Osteoblast (primary cell): ENCODE results near the gene CXCL3. TPM values are rescaled to one million over a fixed set of nuclear protein-coding genes. Genes with fewer than 3 reads are reported as not detected.

Source experiments
- DNase-seq: peaks from one replicate; pipeline ENCODE4 v3.0.0; 2011; ENCODE audit warnings: low spot score, mixed read lengths; ENCODE audit not compliant: insufficient read length; ENCODE audit errors: missing footprints
- H2AFZ ChIP-seq: 2 replicates; pipeline ENCODE4 v1.6.0; 2011; ENCODE audit warnings: mild to moderate bottlenecking, low read length
- H3K27ac ChIP-seq: 2 replicates; pipeline ENCODE4 v1.5.1; 2011; ENCODE audit warnings: mild to moderate bottlenecking, low read depth, low read length, moderate library complexity
- H3K27me3 ChIP-seq: 2 replicates; pipeline ENCODE4 v1.6.0; 2012; ENCODE audit warnings: mild to moderate bottlenecking, control low read depth, inconsistent platforms, low read length, moderate library complexity; ENCODE audit not compliant: insufficient read depth
- H3K36me3 ChIP-seq: 2 replicates; pipeline ENCODE4 v1.5.1; 2011; ENCODE audit warnings: mild to moderate bottlenecking, low read length, control low read depth, moderate library complexity; ENCODE audit not compliant: insufficient read depth
- H3K4me1 ChIP-seq: 2 replicates; pipeline ENCODE4 v1.5.1; 2011; ENCODE audit warnings: mild to moderate bottlenecking, low read length, control low read depth, moderate library complexity; ENCODE audit not compliant: insufficient read depth
- H3K4me2 ChIP-seq: 2 replicates; pipeline ENCODE4 v1.6.0; 2011; ENCODE audit warnings: mild to moderate bottlenecking, low read length; ENCODE audit not compliant: insufficient read depth
- H3K4me3 ChIP-seq: fragments of 200-600 bp; sonication (generic); 3 replicates; pipeline ENCODE4 v1.5.1; 2012; ENCODE audit warnings: mild to moderate bottlenecking, low read length, inconsistent platforms; ENCODE audit not compliant: insufficient read depth
- H3K79me2 ChIP-seq: 2 replicates; pipeline ENCODE4 v1.6.0; 2012; ENCODE audit warnings: mild to moderate bottlenecking, low read length, control low read depth, inconsistent platforms; ENCODE audit not compliant: insufficient read depth
- H3K9me3 ChIP-seq: 2 replicates; pipeline ENCODE4 v1.5.1; 2011; ENCODE audit warnings: low read depth, low read length, control low read depth
- H4K20me1 ChIP-seq: 2 replicates; pipeline ENCODE4 v1.6.0; 2012; ENCODE audit warnings: mild to moderate bottlenecking, low read length, control low read depth; ENCODE audit not compliant: insufficient read depth
- CTCF ChIP-seq: IDR thresholded peaks from 2 replicates; pipeline ENCODE4 v1.5.1; 2011; ENCODE audit warnings: mild to moderate bottlenecking, low read depth, low read length, moderate library complexity; ENCODE audit errors: extremely low read depth
- total RNA-seq: library from RNA; depleted of rRNA; stranded (reverse); fragments of >200 nt; gene quantifications from 2 replicates; pipeline ENCODE4 v1.2.3, GENCODE V29; 2012

CXCL3 gene
- total RNA-seq, 1 donor: 0.36 TPM

DNA sequence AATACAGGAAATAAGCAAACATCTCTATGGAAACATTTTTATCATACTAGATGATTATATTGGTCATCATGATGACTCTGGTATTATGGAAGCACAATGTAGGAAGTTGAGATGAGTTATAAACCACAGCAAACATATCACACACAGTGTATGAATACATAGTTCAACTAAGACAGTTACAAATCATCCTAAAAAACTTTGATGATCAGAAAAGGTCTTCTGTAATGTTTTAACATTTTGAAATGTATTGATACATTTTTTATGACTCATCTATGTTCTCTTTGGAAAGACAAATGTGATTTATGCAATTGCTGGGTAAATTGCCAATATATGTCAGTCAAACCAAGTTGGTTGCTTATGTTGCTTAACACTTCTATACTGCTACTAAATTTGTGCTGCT lies 4.8 kb downstream of the CXCL3 start:
- Histone ChIP-seq H3K36me3 (no peaks in the 10 kb centered on the region), H3K27me3 (no peaks in the 10 kb centered on the region), H3K4me3 (no peak overlapping the region), H2AFZ (no peak overlapping the region), H3K4me1 (peaks cover 35% of the 10 kb centered on the region), H3K9me3 (no peaks in the 10 kb centered on the region), H3K79me2 (peaks cover 9% of the 10 kb centered on the region), H3K27ac (peak overlapping the region; percentile 85), H3K4me2 (no peak overlapping the region), H4K20me1 (no peaks in the 10 kb centered on the region)
- DNase-seq: peak; percentile 65
- TF ChIP-seq CTCF: no peak

DNA sequence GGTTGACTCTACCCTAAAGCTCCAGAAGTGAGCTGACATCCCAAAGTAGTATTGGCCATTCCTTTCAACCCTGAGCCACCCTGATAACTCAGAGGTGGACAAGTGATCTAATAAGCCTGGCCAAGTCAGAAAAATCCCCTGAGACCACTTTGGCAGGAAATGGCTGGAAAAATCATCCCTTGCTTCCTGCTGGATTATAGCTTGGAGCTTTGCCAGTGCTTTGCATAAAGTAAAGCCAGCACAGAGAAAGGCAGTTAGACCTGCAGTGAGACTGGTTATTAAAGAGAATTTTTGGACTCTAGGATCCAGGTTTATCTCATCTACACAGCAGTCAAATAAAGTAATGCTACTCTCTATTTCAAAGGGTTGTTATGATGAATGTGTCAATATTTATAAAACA lies 6.4 kb downstream of the CXCL3 start:
- no peak for TF ChIP-seq CTCF
- H4K20me1 ChIP-seq: no peaks in the 10 kb centered on the region
- peaks cover under 1% of the 10 kb centered on the region for H3K79me2 ChIP-seq
- no peaks in the 10 kb centered on the region for H3K36me3 ChIP-seq
- H3K9me3 ChIP-seq: no peaks in the 10 kb centered on the region
- peaks cover 24% of the 10 kb centered on the region for H3K4me1 ChIP-seq
- no peak overlapping the region for H3K4me3 ChIP-seq
- H3K4me2 ChIP-seq: no peak overlapping the region
- peak overlapping the region; percentile 32 for H3K27ac ChIP-seq
- no peaks in the 10 kb centered on the region for H3K27me3 ChIP-seq
- no peak for DNase-seq
- H2AFZ ChIP-seq: no peak overlapping the region

- no peak overlapping the region for H3K4me3 ChIP-seq
- no peak overlapping the region for H3K27ac ChIP-seq
- peaks cover 22% of the 10 kb centered on the region for H3K4me1 ChIP-seq
- H3K36me3 ChIP-seq: no peaks in the 10 kb centered on the region
- H4K20me1 ChIP-seq: no peaks in the 10 kb centered on the region
- no peak for TF ChIP-seq CTCF
- H3K9me3 ChIP-seq: no peaks in the 10 kb centered on the region
- no peaks in the 10 kb centered on the region for H3K79me2 ChIP-seq
- no peak overlapping the region for H3K4me2 ChIP-seq
- no peak for DNase-seq
- H2AFZ ChIP-seq: no peak overlapping the region
- H3K27me3 ChIP-seq: no peaks in the 10 kb centered on the region
These were observed 6.9 kb downstream of the CXCL3 start for GRCh38 chr4:74031576-74031975.

GRCh38 chr4:74030285-74030684 lies 8.2 kb downstream of the CXCL3 start:
- no peak for DNase-seq
- Histone ChIP-seq H3K9me3 (no peaks in the 10 kb centered on the region), H3K79me2 (no peaks in the 10 kb centered on the region), H3K4me2 (no peak overlapping the region), H2AFZ (no peak overlapping the region), H3K36me3 (no peaks in the 10 kb centered on the region), H3K27me3 (no peaks in the 10 kb centered on the region), H3K4me3 (no peak overlapping the region), H4K20me1 (no peaks in the 10 kb centered on the region), H3K27ac (no peak overlapping the region), H3K4me1 (peaks cover 22% of the 10 kb centered on the region)
- no peak for TF ChIP-seq CTCF
